Osteocyte (in vitro differentiated cells): ENCODE data around the gene CACNB3. TPM values are rescaled to one million over a fixed set of nuclear protein-coding genes. Genes with fewer than 3 reads are reported as not detected.
"Not testable (repeated sequence)": the region's sequence is repeated elsewhere in the genome, so short reads cannot be mapped to it uniquely, and the experiment has no call there.

ENCODE experiments used
- DNase-seq: peaks from one replicate; pipeline ENCODE4 v3.0.0; 2021; ENCODE audit warnings: mixed read lengths; ENCODE audit not compliant: unreplicated experiment; ENCODE audit errors: extremely low spot score
- H3K27ac Mint-ChIP-seq: one replicate; pipeline ENCODE4 v1.8.0; 2021; ENCODE audit warnings: mild to moderate bottlenecking, mixed read lengths; ENCODE audit not compliant: unreplicated experiment
- H3K27me3 Mint-ChIP-seq: one replicate; pipeline ENCODE4 v1.8.0; 2021; ENCODE audit warnings: mixed read lengths; ENCODE audit not compliant: unreplicated experiment
- H3K36me3 Mint-ChIP-seq: one replicate; pipeline ENCODE4 v1.8.0; 2021; ENCODE audit warnings: mixed read lengths; ENCODE audit not compliant: unreplicated experiment
- H3K4me1 Mint-ChIP-seq: one replicate; pipeline ENCODE4 v1.8.0; 2021; ENCODE audit warnings: mixed read lengths; ENCODE audit not compliant: unreplicated experiment
- H3K4me3 Mint-ChIP-seq: one replicate; pipeline ENCODE4 v1.8.0; 2021; ENCODE audit warnings: mild to moderate bottlenecking, moderate library complexity, mixed read lengths; ENCODE audit not compliant: unreplicated experiment
- H3K9me3 Mint-ChIP-seq: one replicate; pipeline ENCODE4 v1.8.0; 2021; ENCODE audit warnings: mixed read lengths; ENCODE audit not compliant: unreplicated experiment
- CTCF ChIP-seq: fragments of 200-600 bp; sonication (generic); IDR thresholded peaks from 2 replicates; pipeline ENCODE4 v1.5.0; 2021; ENCODE audit warnings: antibody characterized with exemption, mild to moderate bottlenecking, moderate library complexity
- total RNA-seq: library from RNA; stranded (reverse); gene quantifications from 2 replicates; pipeline ENCODE4 v1.2.1, GENCODE V29; 2021

The CACNB3 gene
- total RNA-seq, 1 donor from 2014 or later = 83.3 TPM

GRCh38 chr12:48852734-48853688 lies 34.7 kb downstream of the CACNB3 start:
- Mint-ChIP-seq H3K27me3 (no peaks in the 10 kb centered on the region), H3K4me1 (peaks cover 26% of the 10 kb centered on the region), H3K27ac (peak overlapping the region; percentile 94), H3K4me3 (peak overlapping the region; percentile 93), H3K36me3 (peaks cover 2% of the 10 kb centered on the region), H3K9me3 (no peaks in the 10 kb centered on the region)
- TF ChIP-seq CTCF = peak; percentile 89
- peak; percentile 94 for DNase-seq

- TF ChIP-seq CTCF = no peak
- no peaks in the 10 kb centered on the region for H3K9me3 Mint-ChIP-seq
- peaks cover 26% of the 10 kb centered on the region for H3K4me1 Mint-ChIP-seq
- H3K4me3 Mint-ChIP-seq = no peak overlapping the region
- H3K36me3 Mint-ChIP-seq = no peaks in the 10 kb centered on the region
- DNase-seq = no peak
- H3K27me3 Mint-ChIP-seq = no peaks in the 10 kb centered on the region
- H3K27ac Mint-ChIP-seq = no peak overlapping the region
These were observed 36.2 kb downstream of the CACNB3 start for GRCh38 chr12:48854488-48854887.

GRCh38 chr12:48854932-48855331 lies 36.6 kb downstream of the CACNB3 start:
- not testable (repeated sequence) for H3K27ac Mint-ChIP-seq, H3K36me3 Mint-ChIP-seq, H3K4me3 Mint-ChIP-seq, H3K9me3 Mint-ChIP-seq, DNase-seq, H3K27me3 Mint-ChIP-seq
- H3K4me1 Mint-ChIP-seq = peaks cover 23% of the 10 kb centered on the region

- Mint-ChIP-seq H3K27ac (no peak overlapping the region), H3K4me3 (no peak overlapping the region), H3K9me3 (no peaks in the 10 kb centered on the region), H3K36me3 (no peaks in the 10 kb centered on the region), H3K27me3 (no peaks in the 10 kb centered on the region), H3K4me1 (peaks cover 12% of the 10 kb centered on the region)
- no peak for DNase-seq
- no peak for TF ChIP-seq CTCF
These were observed 38.1 kb downstream of the CACNB3 start for GRCh38 chr12:48856379-48856778.

GRCh38 chr12:48857278-48857994 lies 39.1 kb downstream of the CACNB3 start:
- no peaks in the 10 kb centered on the region for H3K9me3 Mint-ChIP-seq
- peaks cover 9% of the 10 kb centered on the region for H3K27me3 Mint-ChIP-seq
- DNase-seq = no peak
- H3K36me3 Mint-ChIP-seq = no peaks in the 10 kb centered on the region
- no peak overlapping the region for H3K4me3 Mint-ChIP-seq
- no peak for TF ChIP-seq CTCF
- peaks cover 7% of the 10 kb centered on the region for H3K4me1 Mint-ChIP-seq
- H3K27ac Mint-ChIP-seq = no peak overlapping the region
